ENCODE measurements around the gene WDCP.

DNA sequence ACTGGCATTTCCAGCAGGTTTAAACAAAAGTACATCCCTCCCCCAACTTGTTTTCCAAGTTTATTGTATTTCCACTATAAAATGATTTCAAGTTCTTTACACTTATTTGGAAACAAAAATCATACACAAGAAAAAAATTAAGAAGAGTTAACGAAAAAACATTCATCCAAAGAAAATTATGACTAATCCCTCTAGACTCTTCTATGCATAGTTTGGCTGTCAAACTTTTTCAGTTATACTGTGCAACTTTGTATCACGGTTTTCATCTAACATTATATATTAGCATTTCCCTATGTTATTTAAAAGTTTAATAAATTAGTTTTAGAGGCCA is 627 bp downstream of the WDCP start:
- TF ChIP-seq POLR2A (IDR thresholded peaks at IDR 0.05), result no peak
- TF ChIP-seq, protein P1, sequence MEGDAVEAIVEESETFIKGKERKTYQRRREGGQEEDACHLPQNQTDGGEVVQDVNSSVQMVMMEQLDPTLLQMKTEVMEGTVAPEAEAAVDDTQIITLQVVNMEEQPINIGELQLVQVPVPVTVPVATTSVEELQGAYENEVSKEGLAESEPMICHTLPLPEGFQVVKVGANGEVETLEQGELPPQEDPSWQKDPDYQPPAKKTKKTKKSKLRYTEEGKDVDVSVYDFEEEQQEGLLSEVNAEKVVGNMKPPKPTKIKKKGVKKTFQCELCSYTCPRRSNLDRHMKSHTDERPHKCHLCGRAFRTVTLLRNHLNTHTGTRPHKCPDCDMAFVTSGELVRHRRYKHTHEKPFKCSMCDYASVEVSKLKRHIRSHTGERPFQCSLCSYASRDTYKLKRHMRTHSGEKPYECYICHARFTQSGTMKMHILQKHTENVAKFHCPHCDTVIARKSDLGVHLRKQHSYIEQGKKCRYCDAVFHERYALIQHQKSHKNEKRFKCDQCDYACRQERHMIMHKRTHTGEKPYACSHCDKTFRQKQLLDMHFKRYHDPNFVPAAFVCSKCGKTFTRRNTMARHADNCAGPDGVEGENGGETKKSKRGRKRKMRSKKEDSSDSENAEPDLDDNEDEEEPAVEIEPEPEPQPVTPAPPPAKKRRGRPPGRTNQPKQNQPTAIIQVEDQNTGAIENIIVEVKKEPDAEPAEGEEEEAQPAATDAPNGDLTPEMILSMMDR (IDR thresholded peaks at IDR 0.05), result no peak

Data from breast epithelium (tissue), 3 donors.